OCI-LY1 (cell line): Measurements from ENCODE around the gene PRKCB.

Experiments
- CTCF ChIP-seq: fragments of 200-600 bp; sonication (generic), shearing (Covaris generic); IDR thresholded peaks from 2 replicates; pipeline ENCODE4 v1.5.1; 2017; ENCODE audit warnings: mild to moderate bottlenecking, antibody characterized with exemption, low read length, moderate library complexity, mixed read lengths
- EZH2 ChIP-seq: fragments of 200-600 bp; sonication (generic), shearing (Covaris generic); IDR thresholded peaks from 2 replicates; pipeline ENCODE4 v1.8.0; 2017; ENCODE audit warnings: borderline replicate concordance, mixed run types, mild to moderate bottlenecking, antibody characterized with exemption, low read length, moderate library complexity, mixed read lengths

GRCh38 chr16:23964136-23964535 is 128.4 kb downstream of the PRKCB start:
- TF ChIP-seq CTCF: no peak
- TF ChIP-seq EZH2: no peak
